Astrocyte (in vitro differentiated cells and primary cell): ENCODE data around the gene MTURN. TPM values are rescaled to one million over a fixed set of nuclear protein-coding genes. Genes with fewer than 3 reads are reported as not detected.

Source experiments
- DNase-seq: peaks from one replicate; pipeline ENCODE4 v3.0.0-alpha.2; 2010; ENCODE audit warnings: low read depth
- FAIRE-seq: peaks from 2 replicates; lab custom pipeline; 2011; peaks lifted over from hg19 to GRCh38; lab: Jason Lieb, UNC
- H2AFZ ChIP-seq: 2 replicates; pipeline ENCODE4 v1.6.0; 2012; ENCODE audit warnings: low read depth, low read length, inconsistent platforms
- H3K27ac ChIP-seq: 2 replicates; pipeline ENCODE4 v1.5.1; 2011; ENCODE audit warnings: low read depth, low read length, inconsistent platforms
- H3K27me3 ChIP-seq: 2 replicates; pipeline ENCODE4 v1.6.0; 2011; ENCODE audit warnings: low read length, inconsistent platforms; ENCODE audit not compliant: insufficient read depth
- H3K36me3 ChIP-seq: 2 replicates; pipeline ENCODE4 v1.5.1; 2011; ENCODE audit warnings: low read length, inconsistent platforms; ENCODE audit not compliant: insufficient read depth
- H3K4me1 ChIP-seq: 2 replicates; pipeline ENCODE4 v1.5.1; 2011; ENCODE audit warnings: low read length, inconsistent platforms; ENCODE audit not compliant: insufficient read depth
- H3K4me2 ChIP-seq: 2 replicates; pipeline ENCODE4 v1.6.0; 2012; ENCODE audit warnings: low read length, inconsistent platforms
- H3K4me3 ChIP-seq: 2 replicates; pipeline ENCODE4 v1.5.1; 2011; ENCODE audit warnings: low read depth, mild to moderate bottlenecking, low read length, inconsistent platforms; ENCODE audit not compliant: insufficient read depth
- H3K79me2 ChIP-seq: 2 replicates; pipeline ENCODE4 v1.6.0; 2012; ENCODE audit warnings: mild to moderate bottlenecking, low read length, inconsistent platforms; ENCODE audit not compliant: insufficient read depth
- H3K9ac ChIP-seq: 2 replicates; pipeline ENCODE4 v1.6.0; 2012; ENCODE audit warnings: mild to moderate bottlenecking, low read length, inconsistent platforms
- H3K9me3 ChIP-seq: 2 replicates; pipeline ENCODE4 v1.5.1; 2012; ENCODE audit warnings: low read depth, mild to moderate bottlenecking, low read length, inconsistent platforms; ENCODE audit not compliant: insufficient read depth
- H4K20me1 ChIP-seq: 2 replicates; pipeline ENCODE4 v1.6.0; 2012; ENCODE audit warnings: low read length, inconsistent platforms; ENCODE audit not compliant: insufficient read depth
- H3K27ac Mint-ChIP-seq: one replicate; pipeline ENCODE4 v1.8.0; 2021; ENCODE audit warnings: mild to moderate bottlenecking, mixed read lengths; ENCODE audit not compliant: unreplicated experiment
- H3K27me3 Mint-ChIP-seq: one replicate; pipeline ENCODE4 v1.8.0; 2021; ENCODE audit warnings: low read depth, mixed read lengths; ENCODE audit not compliant: unreplicated experiment
- H3K36me3 Mint-ChIP-seq: one replicate; pipeline ENCODE4 v1.8.0; 2021; ENCODE audit warnings: low read depth, mixed read lengths; ENCODE audit not compliant: unreplicated experiment
- H3K4me1 Mint-ChIP-seq: one replicate; pipeline ENCODE4 v1.8.0; 2021; ENCODE audit warnings: low read depth, mixed read lengths; ENCODE audit not compliant: unreplicated experiment
- H3K4me3 Mint-ChIP-seq: one replicate; pipeline ENCODE4 v1.8.0; 2021; ENCODE audit warnings: mild to moderate bottlenecking, moderate library complexity, mixed read lengths; ENCODE audit not compliant: unreplicated experiment
- H3K9me3 Mint-ChIP-seq: one replicate; pipeline ENCODE4 v1.8.0; 2021; ENCODE audit warnings: mild to moderate bottlenecking, mixed read lengths; ENCODE audit not compliant: unreplicated experiment
- CTCF ChIP-seq: IDR thresholded peaks from 2 replicates; pipeline ENCODE4 v1.5.1; 2011; ENCODE audit warnings: low read depth, mild to moderate bottlenecking, inconsistent platforms, low read length, moderate library complexity; ENCODE audit not compliant: insufficient read depth
- EZH2 ChIP-seq: IDR thresholded peaks from 2 replicates; pipeline ENCODE4 v1.6.1; 2012; ENCODE audit warnings: mild to moderate bottlenecking, low read length, inconsistent platforms; ENCODE audit not compliant: insufficient read depth
- total RNA-seq: library from RNA; stranded (reverse); gene quantifications from 2 replicates; pipeline ENCODE4 v1.2.1, GENCODE V29; 2021

MTURN gene
- total RNA-seq, 1 donor from 2014 or later, result 9.3 TPM

GRCh38 chr7:30102281-30102680 is 32.5 kb upstream of the MTURN start:
- no peak overlapping the region for H3K4me2 ChIP-seq
- H3K79me2 ChIP-seq, result no peaks in the 10 kb centered on the region
- H3K9me3 Mint-ChIP-seq, result peaks cover 11% of the 10 kb centered on the region
- H3K27ac ChIP-seq, result no peak overlapping the region
- no peaks in the 10 kb centered on the region for H3K9me3 ChIP-seq
- no peaks in the 10 kb centered on the region for H3K27me3 Mint-ChIP-seq
- no peaks in the 10 kb centered on the region for H3K4me1 ChIP-seq
- no peak for TF ChIP-seq EZH2
- TF ChIP-seq CTCF, result no peak
- H3K36me3 ChIP-seq, result no peaks in the 10 kb centered on the region
- H3K4me3 Mint-ChIP-seq, result no peak overlapping the region
- no peaks in the 10 kb centered on the region for H3K4me1 Mint-ChIP-seq
- H2AFZ ChIP-seq, result no peak overlapping the region
- H3K9ac ChIP-seq, result no peak overlapping the region
- H3K27me3 ChIP-seq, result no peaks in the 10 kb centered on the region
- DNase-seq, result no peak
- H3K4me3 ChIP-seq, result no peak overlapping the region
- H3K27ac Mint-ChIP-seq, result no peak overlapping the region
- H4K20me1 ChIP-seq, result no peaks in the 10 kb centered on the region
- FAIRE-seq, result no peak
- peaks cover 16% of the 10 kb centered on the region for H3K36me3 Mint-ChIP-seq

GRCh38 chr7:30104157-30104556 is 30.6 kb upstream of the MTURN start:
- Mint-ChIP-seq H3K36me3 (peaks cover 7% of the 10 kb centered on the region), H3K27ac (no peak overlapping the region), H3K4me3 (no peak overlapping the region), H3K4me1 (no peaks in the 10 kb centered on the region), H3K9me3 (peaks cover 5% of the 10 kb centered on the region), H3K27me3 (no peaks in the 10 kb centered on the region)
- H3K4me2 ChIP-seq, result no peak overlapping the region
- H3K9me3 ChIP-seq, result no peaks in the 10 kb centered on the region
- no peaks in the 10 kb centered on the region for H3K27me3 ChIP-seq
- H4K20me1 ChIP-seq, result no peaks in the 10 kb centered on the region
- H2AFZ ChIP-seq, result no peak overlapping the region
- no peaks in the 10 kb centered on the region for H3K36me3 ChIP-seq
- H3K9ac ChIP-seq, result no peak overlapping the region
- H3K79me2 ChIP-seq, result no peaks in the 10 kb centered on the region
- H3K4me3 ChIP-seq, result no peak overlapping the region
- no peaks in the 10 kb centered on the region for H3K4me1 ChIP-seq
- TF ChIP-seq CTCF (no peak), EZH2 (no peak)
- FAIRE-seq (no peak), DNase-seq (no peak)
- H3K27ac ChIP-seq, result no peak overlapping the region

GRCh38 chr7:30112103-30112713 is 22.6 kb upstream of the MTURN start:
- Mint-ChIP-seq H3K4me3 (no peak overlapping the region), H3K9me3 (peaks cover 5% of the 10 kb centered on the region), H3K36me3 (peaks cover 4% of the 10 kb centered on the region), H3K4me1 (peaks cover 7% of the 10 kb centered on the region), H3K27me3 (no peaks in the 10 kb centered on the region), H3K27ac (no peak overlapping the region)
- DNase-seq (no peak), FAIRE-seq (no peak)
- Histone ChIP-seq H3K27me3 (no peaks in the 10 kb centered on the region), H3K79me2 (no peaks in the 10 kb centered on the region), H3K4me1 (no peaks in the 10 kb centered on the region), H3K27ac (no peak overlapping the region), H3K4me3 (no peak overlapping the region), H4K20me1 (no peaks in the 10 kb centered on the region), H2AFZ (no peak overlapping the region), H3K36me3 (no peaks in the 10 kb centered on the region), H3K9me3 (peaks cover 6% of the 10 kb centered on the region), H3K9ac (no peak overlapping the region), H3K4me2 (no peak overlapping the region)
- no peak for TF ChIP-seq EZH2
- TF ChIP-seq CTCF, result no peak
